ENCODE data around the gene SHROOM3.

DNA sequence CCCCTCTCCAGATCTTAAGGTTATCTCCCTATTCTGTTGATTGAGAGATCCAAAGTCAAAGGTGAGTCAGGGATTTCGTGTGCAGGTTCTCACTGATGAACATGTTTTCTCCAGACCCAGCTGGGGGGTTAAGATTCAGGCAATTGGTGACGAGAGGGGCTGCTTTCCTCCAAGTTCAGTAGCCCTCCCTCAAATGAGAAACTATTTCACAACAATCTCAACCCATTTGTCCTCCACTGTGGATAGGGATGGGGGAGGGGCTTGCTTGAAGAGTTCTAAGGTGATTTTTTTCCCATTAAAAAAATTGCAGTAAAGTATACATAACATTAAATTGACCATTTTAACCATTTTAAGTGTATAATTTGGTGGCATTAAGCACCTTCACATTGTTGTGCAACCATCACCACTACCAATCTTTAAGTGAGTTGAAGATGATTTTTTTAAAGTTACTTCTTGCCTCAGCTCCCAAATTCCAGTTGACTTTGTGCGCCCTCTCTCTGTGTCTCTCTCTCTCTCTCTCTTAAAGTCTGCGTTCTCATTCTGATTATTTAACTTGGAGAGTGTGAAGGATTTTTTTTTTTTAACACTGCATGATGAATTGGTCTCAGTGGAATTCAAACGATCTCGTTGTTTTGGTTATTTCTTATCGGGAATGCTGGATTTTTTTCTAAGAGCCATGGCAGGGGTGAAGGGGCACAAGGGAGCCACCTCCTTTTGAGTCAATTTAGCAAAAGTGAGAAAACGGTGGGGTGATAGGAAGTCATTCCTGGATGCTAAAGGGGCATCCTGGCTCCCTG is 175.9 kb downstream of the SHROOM3 start:
- TF ChIP-seq, protein P1, sequence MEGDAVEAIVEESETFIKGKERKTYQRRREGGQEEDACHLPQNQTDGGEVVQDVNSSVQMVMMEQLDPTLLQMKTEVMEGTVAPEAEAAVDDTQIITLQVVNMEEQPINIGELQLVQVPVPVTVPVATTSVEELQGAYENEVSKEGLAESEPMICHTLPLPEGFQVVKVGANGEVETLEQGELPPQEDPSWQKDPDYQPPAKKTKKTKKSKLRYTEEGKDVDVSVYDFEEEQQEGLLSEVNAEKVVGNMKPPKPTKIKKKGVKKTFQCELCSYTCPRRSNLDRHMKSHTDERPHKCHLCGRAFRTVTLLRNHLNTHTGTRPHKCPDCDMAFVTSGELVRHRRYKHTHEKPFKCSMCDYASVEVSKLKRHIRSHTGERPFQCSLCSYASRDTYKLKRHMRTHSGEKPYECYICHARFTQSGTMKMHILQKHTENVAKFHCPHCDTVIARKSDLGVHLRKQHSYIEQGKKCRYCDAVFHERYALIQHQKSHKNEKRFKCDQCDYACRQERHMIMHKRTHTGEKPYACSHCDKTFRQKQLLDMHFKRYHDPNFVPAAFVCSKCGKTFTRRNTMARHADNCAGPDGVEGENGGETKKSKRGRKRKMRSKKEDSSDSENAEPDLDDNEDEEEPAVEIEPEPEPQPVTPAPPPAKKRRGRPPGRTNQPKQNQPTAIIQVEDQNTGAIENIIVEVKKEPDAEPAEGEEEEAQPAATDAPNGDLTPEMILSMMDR (IDR thresholded peaks at IDR 0.05): peak in 1 of 7 experiments; percentile 26
- no peak for TF ChIP-seq POLR2A (IDR thresholded peaks at IDR 0.05)
- TF ChIP-seq POLR2AphosphoS5 (IDR thresholded peaks at IDR 0.05): no peak

Measured in stomach (tissue), 4 donors.